HepG2 (cell line): ENCODE data around the gene SCN4B. TPM values are rescaled to one million over a fixed set of nuclear protein-coding genes. Genes with fewer than 3 reads are reported as not detected.

Experiments
- ATAC-seq: fragments of 200-7000 bp; cut with Tn5 transposase; 3 replicates; pipeline ENCODE4 v1.9.1; 2020; ENCODE audit warnings: mild to moderate bottlenecking, moderate library complexity
- BruUV-seq: library from RNA; stranded (reverse); fragments of 400-500 nt; replicated peaks from 2 replicates; lab custom pipeline; 2021; lab: Mats Ljungman, UMichigan
- CTCF ChIA-PET: fragments of 300-600 bp; formaldehyde crosslinking; extraction: SDS; loops from one replicate; lab custom pipeline; 2021; ENCODE audit warnings: low total read pairs, inconsistent platforms, low intra/inter-chr PET ratio; lab: Yijun Ruan, JAX
- POLR2A ChIA-PET: fragments of 350-600 bp; sonication (Branson Sonifier 250); formaldehyde crosslinking; loops from one replicate; lab custom pipeline; 2020; ENCODE audit warnings: antibody characterized with exemption, inconsistent platforms; lab: Yijun Ruan, JAX
- DNase-seq: peaks from one replicate; pipeline ENCODE4 v3.0.0-alpha.2; 2015; ENCODE audit warnings: low spot score
- FAIRE-seq: peaks from 3 replicates; lab custom pipeline; 2011; peaks lifted over from hg19 to GRCh38; lab: Jason Lieb, UNC
- H2AFZ ChIP-seq: one replicate; pipeline ENCODE4 v1.6.1; 2011; ENCODE audit warnings: low read length, inconsistent platforms
- H3K27ac ChIP-seq: fragments of 300-600 bp; 3 replicates; pipeline ENCODE4 v1.8.0; 2011; ENCODE audit warnings: mixed run types, mild to moderate bottlenecking, mixed read lengths, low read length, inconsistent platforms; ENCODE audit not compliant: insufficient read depth; ENCODE audit errors: extremely low read length
- H3K27me3 ChIP-seq, 2 experiments: fragments of 200-600 bp in 1 of 2; 2 replicates in 1 of 2; 3 replicates in 1 of 2; pipeline versions ENCODE4 v1.6.0 to v1.8.0; 2011; ENCODE audit warnings: low read length in 2 of 2, mild to moderate bottlenecking in 2 of 2, moderate library complexity in 2 of 2, inconsistent platforms in 1 of 2; ENCODE audit not compliant: insufficient read depth in 2 of 2, control insufficient read depth in 1 of 2
- H3K36me3 ChIP-seq, 2 experiments: fragments of 200-600 bp in 1 of 2; replicated peaks in 1 of 2; 2 replicates in 1 of 2; 3 replicates in 1 of 2; pipeline versions ENCODE4 v1.5.1 to v1.8.0; 2011; ENCODE audit warnings: low read length in 2 of 2, inconsistent platforms in 1 of 2; ENCODE audit not compliant: insufficient read depth in 2 of 2, control insufficient read depth in 1 of 2
- H3K4me1 ChIP-seq: 2 replicates; pipeline ENCODE4 v1.5.1; 2012; ENCODE audit warnings: low read length, inconsistent platforms; ENCODE audit not compliant: insufficient read depth
- H3K4me2 ChIP-seq: 2 replicates; pipeline ENCODE4 v1.6.0; 2011; ENCODE audit warnings: low read depth, low read length, inconsistent platforms
- H3K4me3 ChIP-seq, 3 experiments: fragments of 200-600 bp in 1 of 3; sonication (generic), shearing (Covaris generic) in 1 of 3; replicated peaks in 1 of 3; 2 replicates each; pipeline ENCODE4 v1.5.1; 2011 to 2016; ENCODE audit warnings: low read length in 3 of 3, inconsistent platforms in 2 of 3, low read depth in 2 of 3, mild to moderate bottlenecking in 2 of 3, control low read depth in 1 of 3, mixed read lengths in 1 of 3; ENCODE audit not compliant: insufficient read depth in 1 of 3
- H3K79me2 ChIP-seq: one replicate; pipeline ENCODE4 v1.6.1; 2011; ENCODE audit warnings: low read length, inconsistent platforms; ENCODE audit not compliant: insufficient read depth
- H3K9ac ChIP-seq: 2 replicates; pipeline ENCODE4 v1.6.0; 2011; ENCODE audit warnings: mild to moderate bottlenecking, low read depth, low read length, inconsistent platforms; ENCODE audit not compliant: insufficient read depth
- H3K9me3 ChIP-seq: 2 replicates; pipeline ENCODE4 v1.5.1; 2012; ENCODE audit warnings: mild to moderate bottlenecking, low read length
- H4K20me1 ChIP-seq: 2 replicates; pipeline ENCODE4 v1.6.0; 2011; ENCODE audit warnings: inconsistent platforms, mild to moderate bottlenecking, low read length, moderate library complexity; ENCODE audit not compliant: insufficient read depth
- SMAD3 ChIP-seq: sonication (generic); formaldehyde crosslinking; IDR thresholded peaks from 2 replicates; pipeline ENCODE4 v1.4.0; 2020; ENCODE audit warnings: missing genetic modification reagents
- ZNF629 ChIP-seq: sonication (generic); formaldehyde crosslinking; conservative IDR thresholded peaks from 2 replicates; pipeline ENCODE4 v1.5.0; 2020; ENCODE audit warnings: missing genetic modification reagents
- WGBS: methylation state at CpG from one replicate; pipeline ENCODE4 v1.1.6; 2017; ENCODE audit warnings: low lambda C conversion rate; 5-methylcytosine and 5-hydroxymethylcytosine counted together
- in situ Hi-C: cut with HindIII; loops from 2 replicates; pipeline ENCODE4 v1.10.0; 2017; ENCODE audit warnings: low pct_unique_long_range_greater_than_20kb; ENCODE audit not compliant: extremely low pct_ligation_motif_present
- intact Hi-C: fragments of 100-400 bp; cut with micrococcal nuclease; formaldehyde crosslinking; loops from one replicate; pipeline ENCODE4 v1.10.0; 2022; ENCODE audit not compliant: unreplicated experiment
- polyA plus RNA-seq, 8 experiments: library from polyadenylated mRNA; depleted of rRNA in 3 of 8; stranded (reverse) in 7 of 8; unstranded in 1 of 8; fragments of >200 nt; fragmentation: Illumina TruSeq in 4 of 8; extraction: Trizol in 4 of 8; gene quantifications; 2 replicates each; pipeline versions ENCODE4 v1.2.1 to v1.2.3, GENCODE V29; 2011 to 2016; ENCODE audit warnings: low read depth in 4 of 8, missing spikeins in 1 of 8, mixed read lengths in 1 of 8; ENCODE audit not compliant: insufficient read depth in 1 of 8
- total RNA-seq, 5 experiments: library from RNA; depleted of rRNA; stranded (reverse); fragments of >200 nt; fragmentation: Illumina TruSeq; extraction: Trizol; gene quantifications; 2 replicates each; pipeline ENCODE4 v1.2.3, GENCODE V29; 2016; ENCODE audit warnings: low read depth in 1 of 5
- TF ChIP-seq, protein P1 (sequence below): IDR thresholded peaks from 2 replicates; pipeline ENCODE4 v1.6.1; 2016; ENCODE audit warnings: missing compliant biosample characterization, missing genetic modification reagents, borderline replicate concordance
- TF ChIP-seq, protein P2 (sequence below): sonication (generic); formaldehyde crosslinking; IDR thresholded peaks from 2 replicates; pipeline ENCODE4 v1.4.0; 2020; ENCODE audit warnings: missing genetic modification reagents
- TF ChIP-seq, protein P3 (sequence below): sonication (generic); formaldehyde crosslinking; IDR thresholded peaks from 2 replicates; pipeline ENCODE4 v1.5.1; 2020; ENCODE audit warnings: missing genetic modification reagents, mild to moderate bottlenecking, borderline replicate concordance
- TF ChIP-seq, protein P4 (sequence below): sonication (generic); formaldehyde crosslinking; IDR thresholded peaks from 2 replicates; pipeline ENCODE4 v1.5.0; 2020; ENCODE audit warnings: missing genetic modification reagents
- TF ChIP-seq, protein P5 (sequence below): sonication (generic); formaldehyde crosslinking; IDR thresholded peaks from 2 replicates; pipeline ENCODE4 v1.4.0; 2020; ENCODE audit warnings: mild to moderate bottlenecking, missing genetic modification reagents

The SCN4B gene
- total and polyA plus RNA-seq, 2 of the 13 experiments (the other 11 are each of a cell fraction or from before 2014, with no cell fraction given), result 0.04 to 0.29 TPM

DNA sequence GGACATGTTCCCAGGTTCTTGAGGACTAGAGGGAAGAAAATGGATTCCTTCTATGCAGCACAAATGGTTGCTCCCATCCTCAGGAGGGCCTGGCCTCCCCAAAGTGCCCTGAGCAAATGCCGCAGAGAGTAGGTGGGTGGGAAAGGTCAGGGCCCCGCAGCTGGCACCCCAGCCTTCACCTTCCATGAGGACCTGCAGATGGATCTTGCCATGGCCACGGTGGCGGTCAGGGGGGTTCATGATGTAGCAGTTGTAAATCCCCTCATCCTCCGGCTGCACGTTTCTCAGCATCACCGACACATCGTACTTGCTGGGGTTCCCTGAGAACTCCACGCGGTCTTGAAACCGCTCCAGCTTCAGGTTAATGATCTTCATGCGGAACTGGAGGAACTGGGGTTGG, 15.3 kb upstream of the SCN4B start (continued):
- TF ChIP-seq, protein P1, sequence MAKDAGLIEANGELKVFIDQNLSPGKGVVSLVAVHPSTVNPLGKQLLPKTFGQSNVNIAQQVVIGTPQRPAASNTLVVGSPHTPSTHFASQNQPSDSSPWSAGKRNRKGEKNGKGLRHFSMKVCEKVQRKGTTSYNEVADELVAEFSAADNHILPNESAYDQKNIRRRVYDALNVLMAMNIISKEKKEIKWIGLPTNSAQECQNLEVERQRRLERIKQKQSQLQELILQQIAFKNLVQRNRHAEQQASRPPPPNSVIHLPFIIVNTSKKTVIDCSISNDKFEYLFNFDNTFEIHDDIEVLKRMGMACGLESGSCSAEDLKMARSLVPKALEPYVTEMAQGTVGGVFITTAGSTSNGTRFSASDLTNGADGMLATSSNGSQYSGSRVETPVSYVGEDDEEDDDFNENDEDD, result no peak
- no peak for TF ChIP-seq SMAD3 (CRISPR knock-in tag)
- TF ChIP-seq, protein P2, sequence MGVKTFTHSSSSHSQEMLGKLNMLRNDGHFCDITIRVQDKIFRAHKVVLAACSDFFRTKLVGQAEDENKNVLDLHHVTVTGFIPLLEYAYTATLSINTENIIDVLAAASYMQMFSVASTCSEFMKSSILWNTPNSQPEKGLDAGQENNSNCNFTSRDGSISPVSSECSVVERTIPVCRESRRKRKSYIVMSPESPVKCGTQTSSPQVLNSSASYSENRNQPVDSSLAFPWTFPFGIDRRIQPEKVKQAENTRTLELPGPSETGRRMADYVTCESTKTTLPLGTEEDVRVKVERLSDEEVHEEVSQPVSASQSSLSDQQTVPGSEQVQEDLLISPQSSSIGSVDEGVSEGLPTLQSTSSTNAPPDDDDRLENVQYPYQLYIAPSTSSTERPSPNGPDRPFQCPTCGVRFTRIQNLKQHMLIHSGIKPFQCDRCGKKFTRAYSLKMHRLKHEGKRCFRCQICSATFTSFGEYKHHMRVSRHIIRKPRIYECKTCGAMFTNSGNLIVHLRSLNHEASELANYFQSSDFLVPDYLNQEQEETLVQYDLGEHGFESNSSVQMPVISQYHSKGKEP (CRISPR knock-in tag), result no peak
- TF ChIP-seq, all 625 proteins: peak for 0

DNA sequence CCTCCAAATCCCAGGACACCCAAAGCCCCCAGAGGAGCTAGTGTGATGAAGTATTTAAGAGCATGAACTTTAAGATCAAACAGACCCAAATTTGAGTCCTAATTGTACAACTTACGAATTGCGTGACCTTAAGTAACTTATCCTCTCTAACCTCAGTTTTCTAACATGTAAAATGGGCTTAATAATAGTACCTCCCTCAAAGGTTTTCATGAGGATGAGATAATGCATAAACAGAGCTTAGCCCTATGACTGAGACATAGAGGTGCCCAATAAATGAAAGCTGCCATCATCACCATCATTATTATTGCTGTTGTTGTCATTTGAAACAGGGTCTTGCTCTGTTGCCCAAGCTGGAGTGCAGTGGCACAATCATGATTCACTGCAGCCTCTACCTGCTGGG, 14.6 kb upstream of the SCN4B start:
- no TSS peak for BruUV-seq
- 56% methylated on average over 2 of the region's 2 CpGs for WGBS
- in situ Hi-C loops, result no loop called here
- Histone ChIP-seq H3K36me3 (no peaks in the 10 kb centered on the region), H3K79me2 (no peaks in the 10 kb centered on the region), H3K27ac (no peak overlapping the region), H3K27me3 (peaks cover 6 to 82% of the 10 kb centered on the region in 2 experiments)
- ATAC-seq, result no peak
- TF ChIP-seq, protein P3, sequence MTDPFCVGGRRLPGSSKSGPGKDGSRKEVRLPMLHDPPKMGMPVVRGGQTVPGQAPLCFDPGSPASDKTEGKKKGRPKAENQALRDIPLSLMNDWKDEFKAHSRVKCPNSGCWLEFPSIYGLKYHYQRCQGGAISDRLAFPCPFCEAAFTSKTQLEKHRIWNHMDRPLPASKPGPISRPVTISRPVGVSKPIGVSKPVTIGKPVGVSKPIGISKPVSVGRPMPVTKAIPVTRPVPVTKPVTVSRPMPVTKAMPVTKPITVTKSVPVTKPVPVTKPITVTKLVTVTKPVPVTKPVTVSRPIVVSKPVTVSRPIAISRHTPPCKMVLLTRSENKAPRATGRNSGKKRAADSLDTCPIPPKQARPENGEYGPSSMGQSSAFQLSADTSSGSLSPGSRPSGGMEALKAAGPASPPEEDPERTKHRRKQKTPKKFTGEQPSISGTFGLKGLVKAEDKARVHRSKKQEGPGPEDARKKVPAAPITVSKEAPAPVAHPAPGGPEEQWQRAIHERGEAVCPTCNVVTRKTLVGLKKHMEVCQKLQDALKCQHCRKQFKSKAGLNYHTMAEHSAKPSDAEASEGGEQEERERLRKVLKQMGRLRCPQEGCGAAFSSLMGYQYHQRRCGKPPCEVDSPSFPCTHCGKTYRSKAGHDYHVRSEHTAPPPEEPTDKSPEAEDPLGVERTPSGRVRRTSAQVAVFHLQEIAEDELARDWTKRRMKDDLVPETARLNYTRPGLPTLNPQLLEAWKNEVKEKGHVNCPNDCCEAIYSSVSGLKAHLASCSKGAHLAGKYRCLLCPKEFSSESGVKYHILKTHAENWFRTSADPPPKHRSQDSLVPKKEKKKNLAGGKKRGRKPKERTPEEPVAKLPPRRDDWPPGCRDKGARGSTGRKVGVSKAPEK, result no peak
- TF ChIP-seq, protein P4, sequence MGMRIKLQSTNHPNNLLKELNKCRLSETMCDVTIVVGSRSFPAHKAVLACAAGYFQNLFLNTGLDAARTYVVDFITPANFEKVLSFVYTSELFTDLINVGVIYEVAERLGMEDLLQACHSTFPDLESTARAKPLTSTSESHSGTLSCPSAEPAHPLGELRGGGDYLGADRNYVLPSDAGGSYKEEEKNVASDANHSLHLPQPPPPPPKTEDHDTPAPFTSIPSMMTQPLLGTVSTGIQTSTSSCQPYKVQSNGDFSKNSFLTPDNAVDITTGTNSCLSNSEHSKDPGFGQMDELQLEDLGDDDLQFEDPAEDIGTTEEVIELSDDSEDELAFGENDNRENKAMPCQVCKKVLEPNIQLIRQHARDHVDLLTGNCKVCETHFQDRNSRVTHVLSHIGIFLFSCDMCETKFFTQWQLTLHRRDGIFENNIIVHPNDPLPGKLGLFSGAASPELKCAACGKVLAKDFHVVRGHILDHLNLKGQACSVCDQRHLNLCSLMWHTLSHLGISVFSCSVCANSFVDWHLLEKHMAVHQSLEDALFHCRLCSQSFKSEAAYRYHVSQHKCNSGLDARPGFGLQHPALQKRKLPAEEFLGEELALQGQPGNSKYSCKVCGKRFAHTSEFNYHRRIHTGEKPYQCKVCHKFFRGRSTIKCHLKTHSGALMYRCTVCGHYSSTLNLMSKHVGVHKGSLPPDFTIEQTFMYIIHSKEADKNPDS (CRISPR knock-in tag), result no peak
- TF ChIP-seq, protein P5, sequence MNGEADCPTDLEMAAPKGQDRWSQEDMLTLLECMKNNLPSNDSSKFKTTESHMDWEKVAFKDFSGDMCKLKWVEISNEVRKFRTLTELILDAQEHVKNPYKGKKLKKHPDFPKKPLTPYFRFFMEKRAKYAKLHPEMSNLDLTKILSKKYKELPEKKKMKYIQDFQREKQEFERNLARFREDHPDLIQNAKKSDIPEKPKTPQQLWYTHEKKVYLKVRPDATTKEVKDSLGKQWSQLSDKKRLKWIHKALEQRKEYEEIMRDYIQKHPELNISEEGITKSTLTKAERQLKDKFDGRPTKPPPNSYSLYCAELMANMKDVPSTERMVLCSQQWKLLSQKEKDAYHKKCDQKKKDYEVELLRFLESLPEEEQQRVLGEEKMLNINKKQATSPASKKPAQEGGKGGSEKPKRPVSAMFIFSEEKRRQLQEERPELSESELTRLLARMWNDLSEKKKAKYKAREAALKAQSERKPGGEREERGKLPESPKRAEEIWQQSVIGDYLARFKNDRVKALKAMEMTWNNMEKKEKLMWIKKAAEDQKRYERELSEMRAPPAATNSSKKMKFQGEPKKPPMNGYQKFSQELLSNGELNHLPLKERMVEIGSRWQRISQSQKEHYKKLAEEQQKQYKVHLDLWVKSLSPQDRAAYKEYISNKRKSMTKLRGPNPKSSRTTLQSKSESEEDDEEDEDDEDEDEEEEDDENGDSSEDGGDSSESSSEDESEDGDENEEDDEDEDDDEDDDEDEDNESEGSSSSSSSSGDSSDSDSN (CRISPR knock-in tag), result no peak
- peak; percentile 59; the same call in 1 of the 2 replicates for TF ChIP-seq ZNF629
- TF ChIP-seq, all 625 proteins: peak for 1
- no peak overlapping the region for H3K9ac ChIP-seq
- no peak overlapping the region for H3K4me2 ChIP-seq
- H4K20me1 ChIP-seq, result no peaks in the 10 kb centered on the region
- H2AFZ ChIP-seq, result no peak overlapping the region
- peaks cover 17% of the 10 kb centered on the region for H3K4me1 ChIP-seq
- no peaks in the 10 kb centered on the region for H3K9me3 ChIP-seq
- no peak for DNase-seq
- no peak overlapping the region for H3K4me3 ChIP-seq
- intact Hi-C loops, result no loop called here
- POLR2A ChIA-PET, result no interaction called here
- CTCF ChIA-PET, result no interaction called here
- FAIRE-seq, result no peak
